ENCODE data around the gene DENND6B.
"Not testable (repeated sequence)": the region's sequence is repeated elsewhere in the genome, so short reads cannot be mapped to it uniquely, and the experiment has no call there.

DENND6B gene

GRCh38 chr22:50274771-50275170 is 52.0 kb downstream of the DENND6B start:
- Histone ChIP-seq H3K9me3 (ENCODE audit: control insufficient read depth, low read length) (peaks cover 6% of the 10 kb centered on the region), H3K27ac (ENCODE audit: low read depth, low read length, severe bottlenecking) (no peak overlapping the region), H3K4me1 (ENCODE audit: control insufficient read depth, insufficient read depth, low read length, poor library complexity, severe bottlenecking) (peaks cover 14% of the 10 kb centered on the region), H3K36me3 (ENCODE audit: control insufficient read depth, insufficient read depth, low read length) (peaks cover 54% of the 10 kb centered on the region), H3K4me3 (ENCODE audit: extremely low read depth, insufficient read depth, low read length, poor library complexity, severe bottlenecking) (no peak overlapping the region)
- 90 to 93% methylated on average over 5 to 7 of the region's 7 CpGs for WGBS, 2 experiments (ENCODE audit: insufficient coverage in 2 of 2)

DNA sequence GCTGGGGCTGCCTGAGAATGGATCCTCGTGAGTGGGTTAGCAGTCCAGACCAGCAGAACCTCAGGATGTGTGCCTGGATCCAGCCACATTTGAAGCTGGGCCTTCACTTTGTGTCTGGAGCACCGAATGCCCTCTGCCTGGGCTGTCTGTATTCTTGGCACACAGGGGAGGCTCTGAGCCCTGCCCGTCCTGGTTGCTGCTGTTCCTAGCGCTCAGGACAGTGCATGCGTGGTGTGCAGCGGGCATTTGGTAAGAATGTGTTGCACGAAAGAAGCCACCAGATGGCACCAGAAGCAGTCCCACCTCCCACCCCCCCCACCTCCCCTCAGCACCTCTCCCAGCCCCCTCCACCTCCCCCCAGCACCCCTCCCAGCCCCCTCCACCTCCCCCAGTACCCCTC is 52.5 kb downstream of the DENND6B start:
- WGBS, 2 experiments (ENCODE audit: insufficient coverage in 2 of 2), result 80 to 93% methylated on average over 2 of the region's 7 CpGs
- Histone ChIP-seq H3K36me3 (ENCODE audit: control insufficient read depth, insufficient read depth, low read length) (peaks cover 49% of the 10 kb centered on the region), H3K9me3 (ENCODE audit: control insufficient read depth, low read length) (peaks cover 6% of the 10 kb centered on the region), H3K4me3 (ENCODE audit: extremely low read depth, insufficient read depth, low read length, poor library complexity, severe bottlenecking) (no peak overlapping the region), H3K4me1 (ENCODE audit: control insufficient read depth, insufficient read depth, low read length, poor library complexity, severe bottlenecking) (peaks cover 18% of the 10 kb centered on the region), H3K27ac (ENCODE audit: low read depth, low read length, severe bottlenecking) (no peak overlapping the region)

DNA sequence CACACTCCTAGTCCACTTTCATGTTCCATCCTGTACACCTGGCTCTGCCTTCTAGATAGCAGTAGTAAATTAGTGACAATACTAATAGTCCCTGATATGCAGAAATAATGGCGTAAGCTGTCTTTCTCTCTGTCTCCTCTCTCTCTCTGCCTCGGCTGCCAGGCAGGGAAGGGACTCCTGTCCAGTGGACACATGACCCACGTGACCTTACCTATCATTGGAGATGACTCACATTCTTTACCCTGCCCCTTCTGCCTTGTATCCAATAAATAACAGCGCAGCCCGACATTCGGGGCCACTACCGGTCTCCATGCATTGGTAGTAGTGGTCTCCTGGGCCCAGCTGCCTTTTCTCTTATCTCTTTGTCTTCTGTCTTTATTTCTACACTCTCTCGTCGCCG is 53.0 kb downstream of the DENND6B start:
- not testable (repeated sequence) for H3K27ac ChIP-seq (ENCODE audit: low read depth, low read length, severe bottlenecking); H3K9me3 ChIP-seq (ENCODE audit: control insufficient read depth, low read length); H3K4me3 ChIP-seq (ENCODE audit: extremely low read depth, insufficient read depth, low read length, poor library complexity, severe bottlenecking)
- H3K36me3 ChIP-seq (ENCODE audit: control insufficient read depth, insufficient read depth, low read length), result peaks cover 44% of the 10 kb centered on the region
- H3K4me1 ChIP-seq (ENCODE audit: control insufficient read depth, insufficient read depth, low read length, poor library complexity, severe bottlenecking), result peaks cover 18% of the 10 kb centered on the region
- WGBS, 2 experiments (ENCODE audit: insufficient coverage in 2 of 2), result 82 to 85% methylated on average over 8 to 9 of the region's 10 CpGs

DNA sequence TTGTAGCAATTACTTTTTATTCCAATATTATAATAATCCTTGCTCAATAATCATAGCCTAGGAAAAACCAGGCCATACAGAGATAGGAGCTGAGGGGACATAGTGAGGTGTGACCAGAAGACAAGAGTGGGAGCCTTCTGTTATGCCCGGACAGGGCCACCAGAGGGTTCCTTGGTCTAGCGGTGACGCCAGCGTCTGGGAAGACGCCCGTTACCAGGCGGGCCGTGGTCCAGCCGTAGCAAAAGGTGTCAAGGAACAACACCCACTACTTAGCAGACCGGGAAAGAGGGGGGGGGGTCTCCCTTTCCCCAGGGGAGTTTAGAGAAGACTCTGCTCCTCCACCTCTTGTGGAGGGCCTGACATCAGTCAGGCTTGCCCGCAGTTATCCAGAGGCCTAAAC is 53.5 kb downstream of the DENND6B start:
- H3K27ac ChIP-seq (ENCODE audit: low read depth, low read length, severe bottlenecking); H3K4me3 ChIP-seq (ENCODE audit: extremely low read depth, insufficient read depth, low read length, poor library complexity, severe bottlenecking); H3K9me3 ChIP-seq (ENCODE audit: control insufficient read depth, low read length): not testable (repeated sequence)
- Histone ChIP-seq H3K4me1 (ENCODE audit: control insufficient read depth, insufficient read depth, low read length, poor library complexity, severe bottlenecking) (peaks cover 18% of the 10 kb centered on the region), H3K36me3 (ENCODE audit: control insufficient read depth, insufficient read depth, low read length) (peaks cover 40% of the 10 kb centered on the region)
- WGBS, 2 experiments (ENCODE audit: insufficient coverage in 2 of 2), result 100% methylated on average over 2 of the region's 11 CpGs; no CpG with 5 or more reads in 1 of the 2 experiments

GRCh38 chr22:50272044-50272802 is 54.6 kb downstream of the DENND6B start:
- Histone ChIP-seq H3K4me1 (ENCODE audit: control insufficient read depth, insufficient read depth, low read length, poor library complexity, severe bottlenecking) (peaks cover 18% of the 10 kb centered on the region), H3K4me3 (ENCODE audit: extremely low read depth, insufficient read depth, low read length, poor library complexity, severe bottlenecking) (no peak overlapping the region), H3K9me3 (ENCODE audit: control insufficient read depth, low read length) (peaks cover 7% of the 10 kb centered on the region), H3K36me3 (ENCODE audit: control insufficient read depth, insufficient read depth, low read length) (peaks cover 28% of the 10 kb centered on the region), H3K27ac (ENCODE audit: low read depth, low read length, severe bottlenecking) (no peak overlapping the region)
- 25 to 36% methylated on average over 17 to 18 of the region's 26 CpGs for WGBS, 2 experiments (ENCODE audit: insufficient coverage in 2 of 2)

- H3K36me3 ChIP-seq (ENCODE audit: control insufficient read depth, insufficient read depth, low read length), result peaks cover 21% of the 10 kb centered on the region
- WGBS, 2 experiments (ENCODE audit: insufficient coverage in 2 of 2), result 0 to 1% methylated on average over 17 to 31 of the region's 45 CpGs
- peaks cover 9% of the 10 kb centered on the region for H3K9me3 ChIP-seq (ENCODE audit: control insufficient read depth, low read length)
- H3K4me1 ChIP-seq (ENCODE audit: control insufficient read depth, insufficient read depth, low read length, poor library complexity, severe bottlenecking), result peaks cover 18% of the 10 kb centered on the region
- peak overlapping the region; percentile 26 for H3K4me3 ChIP-seq (ENCODE audit: extremely low read depth, insufficient read depth, low read length, poor library complexity, severe bottlenecking)
- no peak overlapping the region for H3K27ac ChIP-seq (ENCODE audit: low read depth, low read length, severe bottlenecking)
Observed at GRCh38 chr22:50271519-50271970, 55.3 kb downstream of the DENND6B start.

- WGBS, 2 experiments (ENCODE audit: insufficient coverage in 2 of 2), result 3 to 5% methylated on average over 48 to 52 of the region's 53 CpGs
- Histone ChIP-seq H3K9me3 (ENCODE audit: control insufficient read depth, low read length) (peaks cover 6% of the 10 kb centered on the region), H3K4me3 (ENCODE audit: extremely low read depth, insufficient read depth, low read length, poor library complexity, severe bottlenecking) (peak overlapping the region; percentile 37), H3K27ac (ENCODE audit: low read depth, low read length, severe bottlenecking) (no peak overlapping the region), H3K36me3 (ENCODE audit: control insufficient read depth, insufficient read depth, low read length) (peaks cover 14% of the 10 kb centered on the region), H3K4me1 (ENCODE audit: control insufficient read depth, insufficient read depth, low read length, poor library complexity, severe bottlenecking) (peaks cover 18% of the 10 kb centered on the region)
Observed at GRCh38 chr22:50270666-50271394, 56.0 kb downstream of the DENND6B start.

DNA sequence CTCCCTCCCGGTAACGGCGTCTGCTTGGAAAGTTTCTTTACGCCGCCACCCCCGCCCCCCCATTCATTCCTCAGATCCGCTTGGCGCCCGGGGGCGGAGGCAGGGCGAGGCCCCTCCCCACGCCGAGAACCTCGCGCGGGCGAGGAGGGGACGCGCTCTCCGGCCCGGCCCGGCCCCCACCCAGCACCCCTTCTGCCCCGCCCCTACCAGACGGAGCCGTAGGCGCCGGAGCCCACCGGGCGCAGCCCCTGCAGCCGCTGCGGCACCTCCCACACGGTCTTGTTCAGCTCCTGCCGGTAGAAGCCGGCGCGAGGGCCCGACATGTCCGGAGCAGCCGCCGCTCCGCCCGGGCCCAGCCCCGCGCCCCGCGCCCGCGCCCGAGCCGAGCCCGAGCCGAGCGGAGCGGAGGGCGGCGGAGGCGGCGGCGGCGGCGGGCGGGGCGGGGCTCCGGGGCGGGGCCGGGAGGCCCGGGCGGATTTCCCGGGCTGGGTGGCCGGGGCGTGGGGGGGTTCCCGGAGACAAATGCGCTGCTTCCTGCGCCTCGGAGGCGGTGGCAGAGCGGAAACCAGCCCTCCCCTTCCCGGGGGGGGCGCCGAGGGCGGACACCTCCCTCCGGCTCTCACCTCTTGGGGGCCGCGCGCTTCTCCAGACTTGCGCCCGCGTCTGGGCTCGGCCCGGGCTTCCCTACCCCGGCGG is 56.7 kb downstream of the DENND6B start, which contains the start of gene MAPK11:
Gene MAPK11 (minus strand): TSS at position 411 of the 696 bp plus-strand sequence. CDS start 88 bp downstream, at position 323.
- H3K4me3 ChIP-seq (ENCODE audit: extremely low read depth, insufficient read depth, low read length, poor library complexity, severe bottlenecking), result peak within 1 kb of the TSS; percentile 37
- WGBS, 2 experiments (ENCODE audit: insufficient coverage in 2 of 2), result 2% methylated on average over 36 to 41 of the region's 92 CpGs
- H3K36me3 ChIP-seq (ENCODE audit: control insufficient read depth, insufficient read depth, low read length), result peaks cover 7% of the 10 kb centered on the region
- H3K9me3 ChIP-seq (ENCODE audit: control insufficient read depth, low read length), result peaks cover 6% of the 10 kb centered on the region
- no peak within 1 kb of the TSS for H3K27ac ChIP-seq (ENCODE audit: low read depth, low read length, severe bottlenecking)
- peaks cover 18% of the 10 kb centered on the region for H3K4me1 ChIP-seq (ENCODE audit: control insufficient read depth, insufficient read depth, low read length, poor library complexity, severe bottlenecking)

GRCh38 chr22:50269573-50269969 is 57.2 kb downstream of the DENND6B start:
- peak overlapping the region; percentile 31 for H3K4me3 ChIP-seq (ENCODE audit: extremely low read depth, insufficient read depth, low read length, poor library complexity, severe bottlenecking)
- H3K4me1 ChIP-seq (ENCODE audit: control insufficient read depth, insufficient read depth, low read length, poor library complexity, severe bottlenecking), result peaks cover 18% of the 10 kb centered on the region
- no peak overlapping the region for H3K27ac ChIP-seq (ENCODE audit: low read depth, low read length, severe bottlenecking)
- H3K9me3 ChIP-seq (ENCODE audit: control insufficient read depth, low read length), result peaks cover 6% of the 10 kb centered on the region
- 19 to 23% methylated on average over 13 to 14 of the region's 18 CpGs for WGBS, 2 experiments (ENCODE audit: insufficient coverage in 2 of 2)
- H3K36me3 ChIP-seq (ENCODE audit: control insufficient read depth, insufficient read depth, low read length), result peaks cover 5% of the 10 kb centered on the region

DNA sequence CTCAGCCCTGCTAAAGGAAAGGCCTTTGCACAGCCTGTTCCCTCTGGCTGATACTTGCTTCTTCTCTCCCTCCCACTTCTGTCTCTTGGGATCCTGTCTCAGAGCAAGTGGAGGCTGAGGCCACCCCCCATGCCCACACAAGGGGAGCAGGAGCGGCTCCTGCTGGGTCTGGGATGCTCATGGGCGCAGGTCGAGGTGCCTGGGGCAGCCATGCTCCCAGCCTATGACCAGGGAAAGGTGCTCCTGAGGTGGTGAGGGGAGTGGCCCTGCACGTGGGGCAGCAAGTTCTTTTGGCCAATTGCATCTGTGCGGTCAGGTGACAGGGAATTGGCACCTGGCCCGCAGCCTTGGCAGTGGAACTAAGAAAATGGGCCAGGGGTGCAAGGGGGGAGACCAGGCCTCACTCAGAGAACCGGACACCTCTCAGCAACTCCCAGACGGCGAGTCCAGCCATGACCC is 58.1 kb downstream of the DENND6B start:
- Histone ChIP-seq H3K36me3 (ENCODE audit: control insufficient read depth, insufficient read depth, low read length) (no peaks in the 10 kb centered on the region), H3K4me3 (ENCODE audit: extremely low read depth, insufficient read depth, low read length, poor library complexity, severe bottlenecking) (no peak overlapping the region), H3K4me1 (ENCODE audit: control insufficient read depth, insufficient read depth, low read length, poor library complexity, severe bottlenecking) (peaks cover 18% of the 10 kb centered on the region), H3K9me3 (ENCODE audit: control insufficient read depth, low read length) (peaks cover 6% of the 10 kb centered on the region), H3K27ac (ENCODE audit: low read depth, low read length, severe bottlenecking) (no peak overlapping the region)
- WGBS, 2 experiments (ENCODE audit: insufficient coverage in 2 of 2), result 78 to 93% methylated on average over 8 to 9 of the region's 9 CpGs
